Measurements from ENCODE around the gene AFTPH.

GRCh38 chr2:64540615-64541014, 16.5 kb downstream of the AFTPH start:
- no peak for TF ChIP-seq CTCF (conservative IDR thresholded peaks at IDR 0.05; ENCODE audit: low read depth, low read length)
- TF ChIP-seq EZH2 (IDR thresholded peaks at IDR 0.05; ENCODE audit: borderline replicate concordance, low read depth, low read length, poor library complexity, severe bottlenecking), result no peak
